HG02870 (cell line): Measurements from ENCODE around the gene EIF2S2.

Source experiments
- ATAC-seq: cut with Tn5 transposase; IDR thresholded peaks from one replicate; pipeline ENCODE4 v1.9.1; 2021; ENCODE audit warnings: mild to moderate bottlenecking, moderate library complexity; ENCODE audit not compliant: unreplicated experiment

Gene EIF2S2

GRCh38 chr20:34090645-34091044, 21.4 kb downstream of the EIF2S2 start:
- no peak for ATAC-seq

- no peak for ATAC-seq
Observed at GRCh38 chr20:34089655-34090345, 22.2 kb downstream of the EIF2S2 start.

DNA sequence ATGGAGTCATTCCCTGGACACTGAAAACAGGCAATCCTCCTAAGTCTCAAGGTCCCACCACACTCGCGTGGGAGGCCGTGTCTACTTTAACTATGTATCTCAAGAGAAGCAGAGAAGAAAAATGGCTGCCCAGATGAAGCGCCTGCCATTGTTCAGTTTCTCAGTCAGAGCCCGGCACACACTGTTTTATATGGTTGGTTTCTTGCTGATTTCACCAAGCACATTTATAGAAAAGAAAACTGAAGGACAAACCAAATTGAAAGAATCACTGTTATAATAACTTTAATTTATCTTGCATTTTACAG, 22.9 kb downstream of the EIF2S2 start:
- ATAC-seq, result no peak

DNA sequence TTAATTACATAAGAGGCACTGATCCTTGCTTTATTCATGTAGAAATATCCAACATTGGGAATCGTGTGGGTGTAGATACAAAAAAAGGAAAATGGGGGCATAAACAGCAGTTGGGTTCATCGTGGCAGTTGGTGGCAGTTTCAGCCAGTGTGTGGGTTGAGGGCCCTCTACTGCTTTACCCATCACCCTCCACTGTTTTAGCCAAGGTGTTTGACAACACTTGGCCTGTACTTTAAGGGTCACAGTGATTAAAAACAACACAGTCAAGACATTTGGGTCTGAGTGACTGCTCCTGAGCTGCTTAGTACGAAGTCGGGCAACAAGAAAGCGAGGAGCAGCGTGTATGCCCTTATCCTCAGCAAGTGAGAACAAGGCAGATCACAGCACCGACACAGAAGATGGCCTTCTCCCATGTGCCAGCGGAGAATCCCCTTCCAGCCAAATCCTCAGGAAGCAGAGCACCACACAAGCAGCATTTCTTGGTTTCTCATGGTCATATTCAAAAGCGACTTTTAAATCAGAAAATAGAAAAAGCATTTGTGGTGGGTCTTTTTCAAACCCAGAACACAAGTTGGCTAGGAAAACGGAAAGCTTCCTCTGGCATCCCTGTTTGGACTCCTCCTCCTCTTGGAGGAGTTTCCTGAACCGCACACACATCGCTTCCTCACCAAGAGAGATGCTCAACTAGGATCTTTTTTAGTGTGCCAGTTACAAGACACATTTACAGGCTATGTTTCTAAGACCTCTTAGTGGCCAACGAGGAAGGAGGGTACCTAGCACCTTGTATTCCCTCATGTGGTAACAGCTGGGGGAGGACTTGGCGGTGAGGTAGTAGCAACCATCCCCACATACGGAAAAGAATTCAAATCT, 23.5 kb downstream of the EIF2S2 start:
- no peak for ATAC-seq

- ATAC-seq, result no peak
Observed at GRCh38 chr20:34085544-34086040, 26.5 kb downstream of the EIF2S2 start.

DNA sequence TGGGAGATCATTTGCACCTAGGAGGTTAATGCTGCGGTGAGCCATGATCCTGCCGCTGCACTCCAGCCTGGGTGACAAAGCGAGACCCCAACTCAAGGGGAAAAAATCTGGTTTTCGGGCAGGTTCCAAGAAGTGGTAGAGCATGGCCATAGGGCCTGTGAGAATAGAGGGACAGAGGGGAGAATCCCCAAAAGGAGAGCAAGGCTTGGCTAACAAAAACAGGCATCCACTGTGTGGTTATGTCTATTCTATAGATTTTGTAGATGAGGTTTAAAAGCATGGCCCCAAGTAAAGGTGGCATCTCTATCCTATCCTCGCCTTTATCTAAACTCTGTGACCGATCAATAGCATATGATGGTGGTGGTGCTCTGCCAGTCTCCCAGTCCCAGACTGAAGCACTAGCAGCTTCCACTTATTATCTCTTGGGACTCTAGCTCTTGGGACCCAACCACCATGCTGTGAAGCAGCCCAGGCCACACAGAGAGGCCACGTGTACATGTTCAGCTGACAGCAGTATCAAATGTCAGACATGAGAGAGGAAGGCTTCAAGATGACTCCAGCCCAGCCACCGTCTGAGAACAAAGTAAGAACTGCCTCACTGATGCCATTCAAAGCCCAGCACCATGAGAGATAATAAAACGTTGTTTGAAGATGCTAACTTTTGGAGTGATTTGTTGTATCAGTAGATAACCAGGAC, 27.7 kb downstream of the EIF2S2 start:
- ATAC-seq, result no peak

DNA sequence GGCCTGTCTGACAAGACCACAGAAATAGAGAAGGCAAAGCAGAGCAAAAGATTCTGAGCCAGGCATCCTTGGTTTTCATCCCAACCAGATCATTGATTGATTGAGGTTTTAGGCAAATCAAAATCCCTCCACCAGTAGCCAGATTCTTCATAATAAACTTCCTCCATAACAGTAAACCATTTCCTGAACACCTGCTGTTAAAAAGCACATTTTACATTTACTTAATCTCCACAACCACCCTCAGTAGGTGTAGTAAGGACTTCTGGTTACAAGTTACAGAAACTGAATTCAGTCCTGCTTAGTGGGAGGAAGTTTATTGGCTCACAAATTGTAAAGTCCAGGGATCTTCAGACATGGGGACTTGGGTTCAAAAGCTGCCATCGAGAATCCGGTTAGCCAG, 28.3 kb downstream of the EIF2S2 start:
- ATAC-seq, result no peak

DNA sequence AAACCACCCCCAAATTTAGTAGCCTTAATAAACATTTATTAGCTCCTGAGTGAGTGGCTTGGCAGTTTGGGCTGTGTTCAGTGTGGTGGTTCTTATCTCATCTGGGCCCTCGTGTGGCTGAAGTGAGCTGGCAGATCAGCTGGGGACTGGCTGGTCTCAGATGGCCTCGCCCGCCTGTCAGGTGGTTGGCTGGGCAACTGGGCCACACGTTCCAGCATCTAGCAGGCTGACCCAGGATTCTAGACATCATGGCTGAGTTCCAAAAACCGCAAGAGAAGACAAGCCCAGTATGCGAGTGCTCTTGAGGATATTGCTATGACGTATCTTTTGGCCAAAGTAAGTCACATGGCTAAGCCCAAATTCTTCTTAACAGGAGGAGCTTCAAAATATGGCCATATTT, 28.9 kb downstream of the EIF2S2 start:
- ATAC-seq, result no peak

DNA sequence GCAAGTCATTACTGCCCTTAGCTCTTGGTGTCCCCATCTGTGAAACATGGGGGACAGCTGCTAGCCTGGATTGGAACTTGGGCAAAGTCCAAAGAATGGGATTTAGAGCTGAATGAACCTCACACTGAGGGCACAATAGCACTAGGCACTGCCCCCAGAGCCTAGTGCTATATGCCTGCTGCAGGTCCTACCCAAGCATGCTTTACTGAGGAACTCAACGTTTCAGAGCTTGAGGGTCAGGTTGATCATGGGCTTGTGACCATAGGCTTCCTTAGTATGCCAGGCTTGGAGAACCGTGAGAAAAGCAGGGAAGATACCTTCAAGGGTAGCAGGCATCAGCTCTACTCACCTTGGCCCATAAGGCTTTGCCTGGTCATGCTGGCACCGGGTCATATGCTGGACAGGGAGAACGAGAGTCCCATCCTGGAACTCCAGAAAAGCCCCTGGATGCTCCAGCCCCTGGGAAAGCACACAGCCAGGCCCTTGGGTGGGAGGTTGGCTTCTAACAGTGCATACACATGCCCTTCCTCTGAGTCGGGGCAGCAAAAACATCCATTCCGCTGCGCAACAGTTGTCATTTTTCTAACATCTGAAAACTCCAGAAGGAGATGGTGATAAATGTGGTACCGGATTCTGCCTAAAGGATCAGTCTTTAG, 29.7 kb downstream of the EIF2S2 start:
- ATAC-seq, result no peak

- no peak for ATAC-seq
Observed at GRCh38 chr20:34079818-34080217, 32.2 kb downstream of the EIF2S2 start.

- ATAC-seq, result no peak
Observed at GRCh38 chr20:34078540-34078939, 33.5 kb downstream of the EIF2S2 start.

- ATAC-seq, result no peak
Observed at GRCh38 chr20:34076952-34077351, 35.1 kb downstream of the EIF2S2 start.

GRCh38 chr20:34075647-34076046, 36.4 kb downstream of the EIF2S2 start:
- ATAC-seq, result no peak

GRCh38 chr20:34074101-34074760, 37.8 kb downstream of the EIF2S2 start:
- ATAC-seq, result no peak

GRCh38 chr20:34072778-34073177, 39.3 kb downstream of the EIF2S2 start:
- ATAC-seq, result no peak

DNA sequence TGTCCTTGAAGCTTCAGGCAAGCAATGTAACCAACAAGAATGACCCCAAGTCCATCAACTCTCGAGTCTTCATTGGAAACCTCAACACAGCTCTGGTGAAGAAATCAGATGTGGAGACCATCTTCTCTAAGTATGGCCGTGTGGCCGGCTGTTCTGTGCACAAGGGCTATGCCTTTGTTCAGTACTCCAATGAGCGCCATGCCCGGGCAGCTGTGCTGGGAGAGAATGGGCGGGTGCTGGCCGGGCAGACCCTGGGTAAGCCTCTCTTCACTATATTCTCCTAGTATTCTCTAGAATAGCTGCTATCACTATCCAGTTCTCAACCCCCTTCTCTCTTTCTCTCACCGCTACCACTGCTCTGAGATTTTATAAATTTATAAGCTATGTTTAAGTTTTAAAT, 40.0 kb downstream of the EIF2S2 start:
- ATAC-seq, result no peak

DNA sequence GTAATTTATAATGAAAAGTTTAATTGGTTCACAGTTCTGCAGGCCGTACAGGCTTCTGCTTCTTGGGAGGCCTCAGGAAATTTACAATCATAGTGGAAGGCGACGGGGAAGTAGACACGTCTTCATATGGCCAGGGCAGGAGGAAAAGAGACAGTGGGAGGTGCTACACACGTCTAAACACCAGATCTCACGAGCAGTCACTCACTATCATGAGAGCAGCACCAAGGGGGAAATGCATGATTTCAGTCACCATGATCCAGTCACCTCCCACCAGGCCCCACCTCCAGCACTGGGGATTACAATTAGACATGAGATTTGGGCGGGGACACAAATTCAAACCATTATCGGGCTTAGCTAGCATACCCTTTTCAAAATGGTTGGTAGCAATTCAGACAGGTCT, 41.2 kb downstream of the EIF2S2 start:
- no peak for ATAC-seq

DNA sequence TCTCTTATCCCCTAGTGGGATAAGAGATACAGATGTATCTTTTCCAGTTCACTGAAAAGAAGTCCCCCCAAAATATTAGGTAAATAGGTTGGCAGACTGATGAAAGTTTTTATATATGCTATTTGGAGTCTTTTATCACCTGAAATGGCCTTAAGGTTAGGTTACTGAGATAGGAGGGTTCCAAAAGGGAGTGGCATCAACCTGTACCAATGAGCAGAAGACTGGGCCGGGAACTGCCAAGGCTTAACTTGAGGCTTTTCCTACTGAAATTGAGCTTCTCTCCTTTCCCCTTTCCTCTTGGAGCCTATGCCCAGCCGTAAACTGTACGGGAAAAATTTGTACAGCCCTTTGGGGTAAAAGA, 42.0 kb downstream of the EIF2S2 start:
- ATAC-seq, result no peak

DNA sequence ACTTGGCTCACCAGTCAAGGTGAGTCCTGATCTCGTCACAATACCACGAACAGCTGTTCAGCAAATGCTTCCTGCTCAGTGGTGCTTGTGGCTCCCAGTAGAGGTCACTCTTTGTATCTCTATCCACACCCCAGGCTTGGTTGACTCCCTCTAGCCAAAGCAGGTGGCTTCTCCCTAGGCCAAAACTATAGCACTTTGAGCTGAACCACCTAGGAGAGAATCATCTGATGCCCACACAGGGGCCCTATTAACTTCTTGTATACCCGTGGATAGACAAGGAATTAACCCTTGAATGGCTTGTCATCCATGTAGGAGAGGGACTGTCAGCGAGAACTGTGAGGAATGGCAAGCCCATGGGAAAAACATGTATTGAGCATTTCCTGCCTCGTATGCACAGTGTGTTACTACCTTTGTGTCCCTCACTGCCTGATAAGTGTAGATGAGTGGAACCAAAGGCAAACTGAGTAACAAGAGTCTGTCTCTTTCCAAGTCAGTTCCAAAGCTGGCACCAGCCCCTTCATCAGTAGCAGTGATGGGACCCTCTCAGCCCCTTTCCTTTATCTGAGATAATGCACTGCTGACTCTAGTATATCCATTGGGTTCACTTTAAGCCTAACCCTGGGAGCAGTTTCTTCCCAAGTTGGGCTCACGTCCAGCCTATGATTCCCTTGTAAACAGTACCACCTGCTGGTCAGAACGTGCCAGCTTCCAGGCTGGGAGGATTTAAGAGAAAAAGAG, 42.5 kb downstream of the EIF2S2 start:
- peak; percentile 59 for ATAC-seq

- ATAC-seq, result no peak
Observed at GRCh38 chr20:34068001-34068400, 44.0 kb downstream of the EIF2S2 start.
